ENCODE results near the gene ELF4. TPM values are rescaled to one million over a fixed set of nuclear protein-coding genes. Genes with fewer than 3 reads are reported as not detected.

The ELF4 gene
- total RNA-seq, 1 experiment from 2014 or later = 0.81 TPM

GRCh38 chrX:130125091-130125874 lies 15.0 kb upstream of the ELF4 start:
- no peak overlapping the region for H3K4ac ChIP-seq (ENCODE audit: low read depth, low read length)

More at GRCh38 chrX:130125091-130125874, 15.0 kb upstream of the ELF4 start:
- H3K4me3 Mint-ChIP-seq = no peak overlapping the region
- H3K36me3 Mint-ChIP-seq (ENCODE audit: insufficient read depth in 1 of 3, low read depth in 3 of 3) = peaks cover 16 to 33% (median 25%) of the 10 kb centered on the region in 3 experiments; a peak in 6 of 7 replicates
- TF ChIP-seq CTCF (conservative IDR thresholded peaks at IDR 0.05) = no peak
- Histone ChIP-seq H2BK5ac (ENCODE audit: insufficient read length, low read length) (no peak overlapping the region), H4K8ac (replicated peaks; ENCODE audit: insufficient read length, low read depth, low read length) (no peak overlapping the region), H3K56ac (ENCODE audit: insufficient read length, low read depth, low read length) (no peak overlapping the region), H3K27me3 (ENCODE audit: insufficient read depth, low read length) (no peaks in the 10 kb centered on the region), H3K23me2 (ENCODE audit: insufficient read length, low read depth, low read length, poor library complexity, severe bottlenecking) (peaks cover 3% of the 10 kb centered on the region), H3K79me2 (ENCODE audit: insufficient read depth, low read length) (no peaks in the 10 kb centered on the region), H3T11ph (ENCODE audit: low read length) (no peak overlapping the region), H2AFZ (ENCODE audit: low read length) (no peak overlapping the region), H3K79me1 (ENCODE audit: insufficient read depth, low read depth, low read length, poor library complexity, severe bottlenecking) (no peaks in the 10 kb centered on the region), H2AK5ac (ENCODE audit: insufficient read length, low read length) (no peak overlapping the region), H3K27ac (ENCODE audit: insufficient read length, low read depth, low read length) (no peak overlapping the region), H3K4me2 (ENCODE audit: insufficient read depth, insufficient read length, low read length) (no peak overlapping the region), H4K5ac (ENCODE audit: insufficient read length, low read depth, low read length) (no peak overlapping the region), H4K91ac (ENCODE audit: insufficient read length, low read depth, low read length) (no peak overlapping the region), H3K23ac (ENCODE audit: insufficient read length, low read depth, low read length) (no peak overlapping the region), H2BK12ac (ENCODE audit: insufficient read length, low read depth, low read length) (no peak overlapping the region), H2BK120ac (ENCODE audit: low read depth, low read length, poor library complexity, severe bottlenecking) (no peak overlapping the region), H3K18ac (ENCODE audit: insufficient read length, low read depth, low read length) (no peak overlapping the region), H3K9ac (ENCODE audit: extremely low read depth, insufficient read length, low read length) (no peak overlapping the region), H2BK15ac (ENCODE audit: low read depth, low read length) (no peak overlapping the region), H3K9me3 (ENCODE audit: control insufficient read depth, low read depth, low read length) (peaks cover 18% of the 10 kb centered on the region), H4K20me1 (ENCODE audit: control insufficient read depth, insufficient read depth, insufficient read length) (no peaks in the 10 kb centered on the region), H2BK20ac (ENCODE audit: low read depth, low read length, poor library complexity, severe bottlenecking) (no peak overlapping the region), H3K4me1 (ENCODE audit: insufficient read depth, low read length) (no peaks in the 10 kb centered on the region), H3K14ac (ENCODE audit: insufficient read depth, low read length) (no peak overlapping the region)
- H3K27ac Mint-ChIP-seq = no peak overlapping the region
- peaks cover 11% of the 10 kb centered on the region for H3K27me3 Mint-ChIP-seq (ENCODE audit: low read depth)
- H3K4me1 Mint-ChIP-seq = peaks cover under 1 to 3% of the 10 kb centered on the region in 2 experiments; a peak in 3 of 4 replicates
- peaks cover 0 to 74% of the 10 kb centered on the region in 2 experiments; a peak in 2 of 5 replicates for H3K9me3 Mint-ChIP-seq
- no peak for DNase-seq
- WGBS (ENCODE audit: extremely low coverage, insufficient read length, low lambda C conversion rate) = no CpG with 5 or more reads among the region's 13 CpGs

All from H9 (cell line).